H1 (cell line): ENCODE results near the gene LAMA3. TPM values are rescaled to one million over a fixed set of nuclear protein-coding genes. Genes with fewer than 3 reads are reported as not detected.

Experiments
- CTCF ChIA-PET: fragments of 300-600 bp; sonication (Branson Sonifier 250); formaldehyde crosslinking; loops from one replicate; lab custom pipeline; 2021; ENCODE audit not compliant: partially characterized antibody; lab: Charles Lee
- POLR2A ChIA-PET: fragments of 300-600 bp; sonication (Branson Sonifier 250); formaldehyde crosslinking; loops from one replicate; lab custom pipeline; 2021; ENCODE audit warnings: inconsistent platforms; ENCODE audit not compliant: partially characterized antibody; lab: Charles Lee
- DNase-seq, 2 experiments: peaks; one replicate each; pipeline versions ENCODE4 v3.0.0 to v3.0.0-alpha.2; 2010 to 2022; ENCODE audit warnings: low spot score in 2 of 2, low read depth in 1 of 2, mixed read lengths in 1 of 2
- FAIRE-seq: peaks from 2 replicates; lab custom pipeline; 2011; peaks lifted over from hg19 to GRCh38; lab: Jason Lieb, UNC
- H2AFZ ChIP-seq: 2 replicates; pipeline ENCODE4 v1.8.1; 2012; ENCODE audit warnings: low read length, inconsistent platforms
- H2AK5ac ChIP-seq: 2 replicates; pipeline ENCODE4 v1.6.1; 2013; ENCODE audit warnings: low read depth, low read length
- H2BK120ac ChIP-seq: replicated peaks from 2 replicates; pipeline ENCODE3; 2013; ENCODE audit warnings: low read depth, low read length, inconsistent platforms
- H2BK12ac ChIP-seq: 2 replicates; pipeline ENCODE4 v1.6.1; 2013; ENCODE audit warnings: low read depth, low read length
- H2BK15ac ChIP-seq: 2 replicates; pipeline ENCODE4 v1.6.1; 2013; ENCODE audit warnings: low read length
- H2BK20ac ChIP-seq: 2 replicates; pipeline ENCODE4 v1.6.1; 2013; ENCODE audit warnings: low read length
- H2BK5ac ChIP-seq: 2 replicates; pipeline ENCODE4 v1.6.1; 2013; ENCODE audit warnings: low read depth, low read length
- H3K14ac ChIP-seq: 2 replicates; pipeline ENCODE4 v1.6.1; 2013; ENCODE audit warnings: inconsistent platforms; ENCODE audit not compliant: insufficient read length
- H3K18ac ChIP-seq: 2 replicates; pipeline ENCODE4 v1.6.1; 2013; ENCODE audit warnings: low read length; ENCODE audit errors: extremely low read depth
- H3K23ac ChIP-seq: 2 replicates; pipeline ENCODE4 v1.6.1; 2013; ENCODE audit warnings: inconsistent platforms; ENCODE audit not compliant: insufficient read length
- H3K23me2 ChIP-seq: 2 replicates; pipeline ENCODE4 v1.6.1; 2013; ENCODE audit warnings: low read depth, low read length
- H3K27ac ChIP-seq: 2 replicates; pipeline ENCODE4 v1.6.1; 2011; ENCODE audit warnings: low read depth, low read length, inconsistent platforms
- H3K27me3 ChIP-seq, 4 experiments: replicated peaks in 1 of 4; 1 replicate in 1 of 4; 2 replicates in 3 of 4; pipeline versions ENCODE4 v1.6.1 to v1.8.1; 2011 to 2013; ENCODE audit warnings: low read length in 3 of 4, mild to moderate bottlenecking in 3 of 4, inconsistent platforms in 2 of 4, mixed read lengths in 2 of 4, moderate library complexity in 1 of 4; ENCODE audit not compliant: control insufficient read depth in 3 of 4, insufficient read depth in 3 of 4; ENCODE audit errors: extremely low read depth in 1 of 4
- H3K36me3 ChIP-seq, 4 experiments: 2 replicates each; pipeline versions ENCODE4 v1.6.1 to v1.8.1; 2011 to 2013; ENCODE audit warnings: mild to moderate bottlenecking in 4 of 4, low read length in 3 of 4, moderate library complexity in 2 of 4, control low read depth in 1 of 4, inconsistent platforms in 1 of 4; ENCODE audit not compliant: insufficient read depth in 4 of 4, control insufficient read depth in 2 of 4
- H3K4ac ChIP-seq: replicated peaks from 2 replicates; pipeline ENCODE3; 2013; ENCODE audit warnings: low read length, low read depth, mixed read lengths, inconsistent platforms; ENCODE audit not compliant: insufficient read length
- H3K4me1 ChIP-seq, 4 experiments: replicated peaks in 1 of 4; 1 replicate in 1 of 4; 2 replicates in 3 of 4; pipeline versions ENCODE4 v1.6.1 to v1.8.1; 2011 to 2013; ENCODE audit warnings: low read length in 3 of 4, inconsistent platforms in 2 of 4, mixed read lengths in 1 of 4; ENCODE audit not compliant: insufficient read depth in 4 of 4, control insufficient read depth in 3 of 4
- H3K4me2 ChIP-seq, 2 experiments: 2 replicates each; pipeline versions ENCODE4 v1.6.1 to v1.8.1; 2011 to 2013; ENCODE audit warnings: low read depth in 2 of 2, low read length in 2 of 2, control low read depth in 1 of 2, inconsistent platforms in 1 of 2, mild to moderate bottlenecking in 1 of 2; ENCODE audit not compliant: insufficient read depth in 1 of 2
- H3K4me3 ChIP-seq, 4 experiments: fragments of 200-600, 300-600 bp in 1 of 4; sonication (generic), shearing (Covaris generic), sonication (Bioruptor Twin) in 1 of 4; 2 replicates each; pipeline versions ENCODE4 v1.5.1 to v1.8.1; 2011 to 2016; ENCODE audit warnings: low read length in 4 of 4, low read depth in 3 of 4, control low read depth in 2 of 4, inconsistent platforms in 2 of 4, mild to moderate bottlenecking in 2 of 4, mixed read lengths in 1 of 4, moderate library complexity in 1 of 4; ENCODE audit not compliant: insufficient read depth in 2 of 4; ENCODE audit errors: extremely low read depth in 1 of 4
- H3K56ac ChIP-seq: replicated peaks from 2 replicates; pipeline ENCODE3; 2013; ENCODE audit warnings: low read depth, mild to moderate bottlenecking, mixed read lengths, low read length, inconsistent platforms; ENCODE audit not compliant: insufficient read length
- H3K79me1 ChIP-seq: 2 replicates; pipeline ENCODE4 v1.6.1; 2013; ENCODE audit warnings: low read depth, low read length, control low read depth
- H3K79me2 ChIP-seq, 2 experiments: 2 replicates each; pipeline versions ENCODE4 v1.6.1 to v1.8.1; 2012 to 2013; ENCODE audit warnings: low read length in 2 of 2, mild to moderate bottlenecking in 2 of 2, inconsistent platforms in 1 of 2; ENCODE audit not compliant: insufficient read depth in 2 of 2, control insufficient read depth in 1 of 2
- H3K9ac ChIP-seq, 4 experiments: replicated peaks in 1 of 4; 1 replicate in 1 of 4; 2 replicates in 3 of 4; pipeline versions ENCODE4 v1.6.1 to v1.8.1; 2011 to 2013; ENCODE audit warnings: low read depth in 3 of 4, low read length in 3 of 4, control low read depth in 2 of 4, mild to moderate bottlenecking in 2 of 4, moderate library complexity in 2 of 4, inconsistent platforms in 1 of 4; ENCODE audit errors: extremely low read depth in 1 of 4
- H3K9me3 ChIP-seq, 2 experiments: 2 replicates each; pipeline versions ENCODE4 v1.6.1 to v1.8.1; 2012 to 2013; ENCODE audit warnings: mild to moderate bottlenecking in 2 of 2, moderate library complexity in 2 of 2, control low read depth in 1 of 2, inconsistent platforms in 1 of 2, low read depth in 1 of 2, low read length in 1 of 2, mixed read lengths in 1 of 2; ENCODE audit not compliant: insufficient read depth in 2 of 2
- H4K20me1 ChIP-seq, 2 experiments: replicated peaks in 1 of 2; 2 replicates each; pipeline versions ENCODE3 to v1.8.1; 2011 to 2013; ENCODE audit warnings: inconsistent platforms in 2 of 2, low read length in 2 of 2, mild to moderate bottlenecking in 1 of 2; ENCODE audit not compliant: insufficient read depth in 2 of 2, control insufficient read depth in 1 of 2
- H4K5ac ChIP-seq: 2 replicates; pipeline ENCODE4 v1.6.1; 2013; ENCODE audit warnings: low read length, low read depth, mixed read lengths, inconsistent platforms; ENCODE audit not compliant: insufficient read length
- H4K8ac ChIP-seq: 2 replicates; pipeline ENCODE4 v1.8.0; 2013; ENCODE audit warnings: mild to moderate bottlenecking, moderate library complexity, low read length, inconsistent platforms; ENCODE audit not compliant: insufficient read depth; ENCODE audit errors: extremely low read depth
- H4K91ac ChIP-seq: replicated peaks from 2 replicates; pipeline ENCODE3; 2013; ENCODE audit warnings: low read length, mixed read lengths, inconsistent platforms; ENCODE audit not compliant: insufficient read length
- CTBP2 ChIP-seq: IDR thresholded peaks from 2 replicates; pipeline ENCODE4 v1.7.0; 2011; ENCODE audit warnings: borderline replicate concordance, mild to moderate bottlenecking, moderate library complexity, mixed read lengths, low read length; ENCODE audit not compliant: insufficient read depth, insufficient read length
- NANOG ChIP-seq: IDR thresholded peaks from 2 replicates; pipeline ENCODE4 v1.6.1; 2011; ENCODE audit warnings: low read length, low read depth, mild to moderate bottlenecking, inconsistent platforms; ENCODE audit not compliant: insufficient read depth, poor library complexity, severe bottlenecking
- NRF1 ChIP-seq: IDR thresholded peaks from 2 replicates; pipeline ENCODE4 v1.6.1; 2011; ENCODE audit warnings: mild to moderate bottlenecking, low read depth, low read length, improper control_type of control experiment
- RAD21 ChIP-seq, 2 experiments: IDR thresholded peaks in 1 of 2; conservative IDR thresholded peaks in 1 of 2; 2 replicates each; pipeline ENCODE4 v1.6.1; 2011; ENCODE audit warnings: low read depth in 2 of 2, low read length in 2 of 2, improper control_type of control experiment in 1 of 2, inconsistent platforms in 1 of 2, mild to moderate bottlenecking in 1 of 2, moderate library complexity in 1 of 2
- RNF2 ChIP-seq: fragments of 200-900, 300-1000 bp; sonication (generic); IDR thresholded peaks from 2 replicates; pipeline ENCODE4 v1.7.1; 2016; ENCODE audit warnings: borderline replicate concordance, low read depth, mild to moderate bottlenecking, antibody characterized with exemption, low read length; ENCODE audit not compliant: poor library complexity, severe bottlenecking; ENCODE audit errors: missing control alignments
- SAP30 ChIP-seq: fragments of 300-600 bp; sonication (generic); IDR thresholded peaks from 2 replicates; pipeline ENCODE4 v1.7.1; 2012; ENCODE audit warnings: low read length, moderate library complexity, mild to moderate bottlenecking, inconsistent platforms; ENCODE audit not compliant: insufficient read depth, insufficient replicate concordance
- SP1 ChIP-seq: IDR thresholded peaks from 2 replicates; pipeline ENCODE4 v1.6.1; 2011; ENCODE audit warnings: low read depth, low read length
- SUZ12 ChIP-seq: fragments of 200-600 bp; sonication (generic); IDR thresholded peaks from 2 replicates; pipeline ENCODE4 v1.6.1; 2012; ENCODE audit warnings: mild to moderate bottlenecking, inconsistent platforms, low read length, moderate library complexity, mixed read lengths
- YY1 ChIP-seq: IDR thresholded peaks from 2 replicates; pipeline ENCODE4 v1.6.1; 2011; ENCODE audit warnings: low read depth, mild to moderate bottlenecking, low read length
- WGBS, 2 experiments: shearing (Covaris generic) in 1 of 2; methylation state at CpG; one replicate each; pipeline versions ENCODE4 v1.1.6 to v1.1.7; 2013 to 2015; ENCODE audit warnings: low lambda C conversion rate in 2 of 2, mixed read lengths in 2 of 2, inconsistent platforms in 1 of 2, low coverage in 1 of 2, missing lambda C conversion rate in 1 of 2; ENCODE audit not compliant: insufficient replicate concordance in 2 of 2, insufficient coverage in 1 of 2, insufficient read length in 1 of 2; ENCODE audit errors: extremely low coverage in 1 of 2, missing lambda C conversion rate in 1 of 2; 5-methylcytosine and 5-hydroxymethylcytosine counted together
- polyA plus RNA-seq, 7 experiments: library from polyadenylated mRNA; depleted of rRNA in 3 of 7; stranded (reverse) in 5 of 7; unstranded in 2 of 7; fragments of >200 nt in 5 of 7; fragments of 200-250 nt in 2 of 7; gene quantifications; 1 replicate in 5 of 7; 2 replicates in 1 of 7; 4 replicates in 1 of 7; pipeline versions ENCODE4 v1.2.1 to v1.2.3, GENCODE V29; 2011 to 2013; ENCODE audit warnings: missing spikeins in 2 of 7, mixed read lengths in 2 of 7
- total RNA-seq: library from RNA; stranded (reverse); fragmentation: NEBNext Ultra II Directional; extraction: Animal tissue kit (Norgen Biotek cat#: 25700); gene quantifications from 2 replicates; pipeline ENCODE4 v1.2.1, GENCODE V29; 2021
- TF ChIP-seq, protein P1 (sequence below): IDR thresholded peaks from 2 replicates; pipeline ENCODE4 v1.6.1; 2012; ENCODE audit warnings: inconsistent platforms

The LAMA3 gene
- total and polyA plus RNA-seq, 2 of the 8 experiments (the other 6 are each of a cell fraction or from before 2014, with no cell fraction given): 0.76 to 5.0 TPM

DNA sequence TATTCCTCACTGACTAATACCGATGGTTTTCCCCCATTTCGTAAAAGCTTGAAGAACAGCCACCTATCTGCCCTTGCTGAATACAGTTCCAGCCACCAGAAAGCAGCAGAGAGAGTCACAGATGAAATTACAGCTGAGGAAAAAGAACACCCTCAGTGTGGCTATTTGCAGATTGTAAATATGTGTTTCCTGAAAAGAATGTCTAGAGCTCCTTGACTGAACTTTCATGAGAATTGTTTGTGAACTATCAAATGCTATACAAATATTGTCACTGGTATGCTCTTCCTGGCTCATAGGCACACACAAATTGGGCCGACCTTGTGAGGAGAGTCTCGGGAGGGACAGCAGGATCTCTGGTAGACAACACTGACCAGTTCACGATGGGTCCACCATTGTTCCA lies 267.2 kb downstream of the LAMA3 start:
- no peak overlapping the region for H3K56ac ChIP-seq
- H3K4ac ChIP-seq: no peak overlapping the region
- peaks cover 0 to 5% (median 0%) of the 10 kb centered on the region in 4 experiments; a peak in 2 of 7 replicates for H3K4me1 ChIP-seq
- H2BK5ac ChIP-seq: no peak overlapping the region; the same call in 1 of the 2 replicates
- no peaks in the 10 kb centered on the region for H3K27me3 ChIP-seq
- no peak for FAIRE-seq
- no peak overlapping the region for H3K9ac ChIP-seq
- no peak overlapping the region for H3K23ac ChIP-seq
- 92% methylated on average over 5 of the region's 5 CpGs; no CpG with 5 or more reads in 1 of the 2 experiments for WGBS, 2 experiments
- H3K14ac ChIP-seq: no peak overlapping the region
- H3K9me3 ChIP-seq: no peaks in the 10 kb centered on the region
- H3K27ac ChIP-seq: no peak overlapping the region
- H2AFZ ChIP-seq: no peak overlapping the region
- no peak overlapping the region for H4K5ac ChIP-seq
- no peak for DNase-seq
- H2BK12ac ChIP-seq: peak overlapping the region; percentile 85; the same call in 1 of the 2 replicates
- no peaks in the 10 kb centered on the region for H3K79me1 ChIP-seq
- H3K23me2 ChIP-seq: peaks cover 2% of the 10 kb centered on the region; the same call in 1 of the 2 replicates
- H2BK15ac ChIP-seq: 0 out of 2 replicates have a peak overlapping the region, but pooled peaks have one; percentile 20
- no peak overlapping the region for H4K91ac ChIP-seq
- H2AK5ac ChIP-seq: peak overlapping the region; percentile 61; the same call in 1 of the 2 replicates
- ChIA-PET POLR2A (interaction anchor here (1.1 kb wide), 1 partner anchor 30 kb away, joined by 3 read pairs; no protein-coding TSS in a partner anchor), CTCF (interaction anchor here (0.7 kb wide), 1 partner anchor 12 kb away, joined by 3 read pairs; no protein-coding TSS in a partner anchor)
- peak overlapping the region; percentile 67; the same call in 1 of the 2 replicates for H2BK20ac ChIP-seq
- no peaks in the 10 kb centered on the region for H4K20me1 ChIP-seq
- H2BK120ac ChIP-seq: no peak overlapping the region
- no peaks in the 10 kb centered on the region for H3K36me3 ChIP-seq
- no peak overlapping the region for H3K4me3 ChIP-seq
- no peaks in the 10 kb centered on the region for H3K79me2 ChIP-seq
- H4K8ac ChIP-seq: no peak overlapping the region
- no peak overlapping the region for H3K18ac ChIP-seq
- no peak overlapping the region for H3K4me2 ChIP-seq
- TF ChIP-seq SP1 (no peak), RAD21 (IDR thresholded peaks at IDR 0.05 in 1 of 2, conservative IDR thresholded peaks at IDR 0.05 in 1 of 2; ENCODE audit: low read depth in 2 of 2, low read length in 2 of 2) (no peak), YY1 (no peak), RNF2 (no peak), NANOG (no peak), CTBP2 (no peak), NRF1 (no peak), SUZ12 (no peak), SAP30 (no peak)
- TF ChIP-seq, protein P1, sequence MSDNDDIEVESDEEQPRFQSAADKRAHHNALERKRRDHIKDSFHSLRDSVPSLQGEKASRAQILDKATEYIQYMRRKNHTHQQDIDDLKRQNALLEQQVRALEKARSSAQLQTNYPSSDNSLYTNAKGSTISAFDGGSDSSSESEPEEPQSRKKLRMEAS: no peak
